Progenitor cell of endocrine pancreas (in vitro differentiated cells): ENCODE measurements around the gene FLII. TPM values are rescaled to one million over a fixed set of nuclear protein-coding genes. Genes with fewer than 3 reads are reported as not detected.
A peak's percentile ranks its signal among the peaks of the same experiment; 100 is the strongest.

ENCODE experiments used
- DNase-seq: peaks from one replicate; pipeline ENCODE4 v3.0.0; 2021; ENCODE audit warnings: low spot score; ENCODE audit not compliant: unreplicated experiment
- H3K27ac Mint-ChIP-seq: 2 replicates; pipeline ENCODE4 v1.8.0; 2021; ENCODE audit warnings: mild to moderate bottlenecking, moderate library complexity, mixed read lengths
- H3K27me3 Mint-ChIP-seq: 2 replicates; pipeline ENCODE4 v1.8.0; 2021; ENCODE audit warnings: mixed read lengths
- H3K36me3 Mint-ChIP-seq: 2 replicates; pipeline ENCODE4 v1.8.0; 2022; ENCODE audit warnings: mixed read lengths; ENCODE audit not compliant: insufficient read depth
- H3K4me1 Mint-ChIP-seq: 2 replicates; pipeline ENCODE4 v1.8.0; 2021; ENCODE audit warnings: low read depth, mixed read lengths
- H3K4me3 Mint-ChIP-seq: 2 replicates; pipeline ENCODE4 v1.8.0; 2021; ENCODE audit warnings: low read depth, mild to moderate bottlenecking, moderate library complexity, mixed read lengths
- H3K9me3 Mint-ChIP-seq: 2 replicates; pipeline ENCODE4 v1.8.0; 2021; ENCODE audit warnings: low read depth, mixed read lengths
- CTCF ChIP-seq: fragments of 200-600 bp; sonication (generic); IDR thresholded peaks from one replicate; pipeline ENCODE4 v1.5.0; 2021; ENCODE audit warnings: antibody characterized with exemption, mild to moderate bottlenecking; ENCODE audit not compliant: unreplicated experiment
- total RNA-seq: library from RNA; stranded (reverse); gene quantifications from 2 replicates; pipeline ENCODE4 v1.2.1, GENCODE V29; 2021

FLII gene
- total RNA-seq, 1 donor from 2014 or later, result 260 TPM

GRCh38 chr17:18257982-18258355, 569 bp downstream of the FLII start:
- H3K4me1 Mint-ChIP-seq, result peaks cover 18% of the 10 kb centered on the region
- peaks cover 1% of the 10 kb centered on the region for H3K36me3 Mint-ChIP-seq
- H3K4me3 Mint-ChIP-seq, result peak overlapping the region; percentile 93
- H3K27me3 Mint-ChIP-seq, result no peaks in the 10 kb centered on the region
- H3K9me3 Mint-ChIP-seq, result no peaks in the 10 kb centered on the region
- DNase-seq, result peak; percentile 41
- TF ChIP-seq CTCF, result no peak
- peak overlapping the region; percentile 99 for H3K27ac Mint-ChIP-seq

GRCh38 chr17:18257268-18257981, 1.1 kb downstream of the FLII start:
- Mint-ChIP-seq H3K9me3 (no peaks in the 10 kb centered on the region), H3K4me3 (peak overlapping the region; percentile 93), H3K4me1 (peaks cover 18% of the 10 kb centered on the region), H3K27me3 (no peaks in the 10 kb centered on the region), H3K27ac (peak overlapping the region; percentile 99), H3K36me3 (peaks cover 3% of the 10 kb centered on the region)
- TF ChIP-seq CTCF, result no peak
- DNase-seq, result no peak

GRCh38 chr17:18256776-18257175, 1.8 kb downstream of the FLII start:
- Mint-ChIP-seq H3K36me3 (peaks cover 5% of the 10 kb centered on the region), H3K9me3 (no peaks in the 10 kb centered on the region), H3K4me3 (peak overlapping the region; percentile 93), H3K4me1 (peaks cover 15% of the 10 kb centered on the region), H3K27ac (peak overlapping the region; percentile 5), H3K27me3 (no peaks in the 10 kb centered on the region)
- no peak for DNase-seq
- TF ChIP-seq CTCF, result no peak

GRCh38 chr17:18256351-18256750, 2.2 kb downstream of the FLII start:
- Mint-ChIP-seq H3K27ac (no peak overlapping the region), H3K4me3 (no peak overlapping the region), H3K36me3 (peaks cover 5% of the 10 kb centered on the region), H3K9me3 (no peaks in the 10 kb centered on the region), H3K4me1 (peaks cover 12% of the 10 kb centered on the region), H3K27me3 (no peaks in the 10 kb centered on the region)
- DNase-seq, result no peak
- TF ChIP-seq CTCF, result no peak

- H3K36me3 Mint-ChIP-seq, result peaks cover 12% of the 10 kb centered on the region
- H3K4me1 Mint-ChIP-seq, result peaks cover 10% of the 10 kb centered on the region
- no peaks in the 10 kb centered on the region for H3K27me3 Mint-ChIP-seq
- DNase-seq, result no peak
- H3K27ac Mint-ChIP-seq, result no peak overlapping the region
- no peak overlapping the region for H3K4me3 Mint-ChIP-seq
- no peaks in the 10 kb centered on the region for H3K9me3 Mint-ChIP-seq
- no peak for TF ChIP-seq CTCF
These were observed 3.5 kb downstream of the FLII start for GRCh38 chr17:18254888-18255649.
